Upper lobe of left lung (tissue), 4 donors: ENCODE data around the gene TNFRSF18.

Experiments used
- EP300 ChIP-seq, 4 donors: sonication (generic); formaldehyde crosslinking; IDR thresholded peaks; one replicate each; pipeline ENCODE4 v1.5.1; 2017; ENCODE audit warnings: antibody characterized with exemption in 4 of 4, control low read depth in 2 of 4
- POLR2A ChIP-seq, 4 donors: fragments of 450-650 bp; IDR thresholded peaks; one replicate each; pipeline ENCODE4 v1.5.1; 2016 to 2017; ENCODE audit warnings: antibody characterized with exemption in 4 of 4, mild to moderate bottlenecking in 2 of 4
- POLR2AphosphoS5 ChIP-seq, 2 donors: sonication (generic); formaldehyde crosslinking; IDR thresholded peaks; one replicate each; pipeline ENCODE4 v1.5.1; 2017; ENCODE audit warnings: antibody characterized with exemption in 2 of 2
- TF ChIP-seq, protein P1 (sequence below), 6 experiments: fragments of 450-650 bp in 4 of 6; fragments of 200-600 bp in 2 of 6; sonication (generic) in 2 of 6; IDR thresholded peaks; one replicate each; pipeline ENCODE4 v1.5.1; 2016 to 2019; ENCODE audit warnings: antibody characterized with exemption in 6 of 6

DNA sequence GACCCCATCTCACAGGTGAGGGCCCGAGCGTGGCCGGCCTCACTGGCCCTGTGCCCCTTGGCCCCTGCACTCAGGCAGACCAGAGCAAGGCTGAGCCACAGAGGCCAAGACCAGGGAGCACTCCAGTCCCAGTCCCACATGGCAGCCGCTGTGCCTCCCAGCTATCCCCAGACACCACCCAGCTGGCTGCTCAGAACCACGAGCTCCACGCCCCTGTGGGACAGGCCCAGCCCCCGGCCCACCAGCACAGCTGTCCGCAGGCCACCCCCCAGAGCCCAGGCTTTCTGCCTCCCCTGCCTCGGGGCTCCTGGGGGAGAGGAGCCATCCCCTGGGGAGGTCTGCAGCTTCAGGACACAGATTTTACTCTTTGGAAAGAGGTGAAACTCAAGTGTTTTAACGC lies 49.2 kb upstream of the TNFRSF18 start:
- TF ChIP-seq EP300 (IDR thresholded peaks at IDR 0.05) = no peak
- TF ChIP-seq, protein P1, sequence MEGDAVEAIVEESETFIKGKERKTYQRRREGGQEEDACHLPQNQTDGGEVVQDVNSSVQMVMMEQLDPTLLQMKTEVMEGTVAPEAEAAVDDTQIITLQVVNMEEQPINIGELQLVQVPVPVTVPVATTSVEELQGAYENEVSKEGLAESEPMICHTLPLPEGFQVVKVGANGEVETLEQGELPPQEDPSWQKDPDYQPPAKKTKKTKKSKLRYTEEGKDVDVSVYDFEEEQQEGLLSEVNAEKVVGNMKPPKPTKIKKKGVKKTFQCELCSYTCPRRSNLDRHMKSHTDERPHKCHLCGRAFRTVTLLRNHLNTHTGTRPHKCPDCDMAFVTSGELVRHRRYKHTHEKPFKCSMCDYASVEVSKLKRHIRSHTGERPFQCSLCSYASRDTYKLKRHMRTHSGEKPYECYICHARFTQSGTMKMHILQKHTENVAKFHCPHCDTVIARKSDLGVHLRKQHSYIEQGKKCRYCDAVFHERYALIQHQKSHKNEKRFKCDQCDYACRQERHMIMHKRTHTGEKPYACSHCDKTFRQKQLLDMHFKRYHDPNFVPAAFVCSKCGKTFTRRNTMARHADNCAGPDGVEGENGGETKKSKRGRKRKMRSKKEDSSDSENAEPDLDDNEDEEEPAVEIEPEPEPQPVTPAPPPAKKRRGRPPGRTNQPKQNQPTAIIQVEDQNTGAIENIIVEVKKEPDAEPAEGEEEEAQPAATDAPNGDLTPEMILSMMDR (IDR thresholded peaks at IDR 0.05) = no peak
- no peak for TF ChIP-seq POLR2A (IDR thresholded peaks at IDR 0.05)
- no peak for TF ChIP-seq POLR2AphosphoS5 (IDR thresholded peaks at IDR 0.05)
